ENCODE data around the gene DLGAP1.

- TF ChIP-seq CTCF (IDR thresholded peaks at IDR 0.05 in 4 of 5, conservative IDR thresholded peaks at IDR 0.05 in 1 of 5) (no peak), POLR2A (IDR thresholded peaks at IDR 0.05) (no peak)
Measured at GRCh38 chr18:3620146-3621119, 834.7 kb downstream of the DLGAP1 start.
